OCI-LY3 (cell line): ENCODE results near the gene DAB2.

Experiments
- CTCF ChIP-seq: fragments of 200-600, 300-600 bp; sonication (generic); IDR thresholded peaks from 2 replicates; pipeline ENCODE4 v1.5.1; 2014; ENCODE audit warnings: antibody characterized with exemption, low read length, low read depth
- EZH2phosphoT487 ChIP-seq: fragments of 200-600 bp; shearing (Covaris generic); IDR thresholded peaks from 2 replicates; pipeline ENCODE4 v1.6.1; 2018; ENCODE audit warnings: antibody characterized with exemption, mixed run types, low read depth

- TF ChIP-seq CTCF (no peak), EZH2phosphoT487 (no peak)
Observed at GRCh38 chr5:39448506-39449128, 23.8 kb upstream of the DAB2 start.
